ENCODE results near the gene ADAMTS1. TPM values are rescaled to one million over a fixed set of nuclear protein-coding genes. Genes with fewer than 3 reads are reported as not detected.

ADAMTS1 gene
- total RNA-seq, 2 donors from 2014 or later = 0.05 TPM; not detected in 1

- Mint-ChIP-seq H3K27ac (no peak overlapping the region), H3K4me1 (no peaks in the 10 kb centered on the region), H3K4me3 (no peak overlapping the region), H3K36me3 (ENCODE audit: low read depth) (no peaks in the 10 kb centered on the region), H3K9me3 (no peaks in the 10 kb centered on the region), H3K27me3 (peaks cover 4% of the 10 kb centered on the region)
- no peak for ATAC-seq (replicated peaks)
Measured at GRCh38 chr21:26813426-26813998, 31.7 kb downstream of the ADAMTS1 start.

- Mint-ChIP-seq H3K4me1 (no peaks in the 10 kb centered on the region), H3K36me3 (ENCODE audit: low read depth) (no peaks in the 10 kb centered on the region), H3K4me3 (no peak overlapping the region), H3K9me3 (no peaks in the 10 kb centered on the region), H3K27ac (no peak overlapping the region), H3K27me3 (peaks cover 7% of the 10 kb centered on the region)
- ATAC-seq (replicated peaks) = no peak
Measured at GRCh38 chr21:26812173-26812572, 33.0 kb downstream of the ADAMTS1 start.

GRCh38 chr21:26811482-26811881, 33.7 kb downstream of the ADAMTS1 start:
- Mint-ChIP-seq H3K36me3 (ENCODE audit: low read depth) (no peaks in the 10 kb centered on the region), H3K27ac (no peak overlapping the region), H3K4me3 (no peak overlapping the region), H3K27me3 (peaks cover 12% of the 10 kb centered on the region), H3K9me3 (no peaks in the 10 kb centered on the region), H3K4me1 (no peaks in the 10 kb centered on the region)
- ATAC-seq (replicated peaks) = no peak

- no peaks in the 10 kb centered on the region for H3K36me3 Mint-ChIP-seq (ENCODE audit: low read depth)
- no peaks in the 10 kb centered on the region for H3K4me1 Mint-ChIP-seq
Measured at GRCh38 chr21:26810676-26811415, 34.4 kb downstream of the ADAMTS1 start.

GRCh38 chr21:26810266-26810665, 34.9 kb downstream of the ADAMTS1 start:
- Mint-ChIP-seq H3K9me3 (no peaks in the 10 kb centered on the region), H3K27me3 (peaks cover 12% of the 10 kb centered on the region), H3K4me1 (no peaks in the 10 kb centered on the region), H3K4me3 (no peak overlapping the region), H3K36me3 (ENCODE audit: low read depth) (no peaks in the 10 kb centered on the region), H3K27ac (no peak overlapping the region)
- ATAC-seq (replicated peaks) = no peak

More at GRCh38 chr21:26810676-26811415, 34.4 kb downstream of the ADAMTS1 start:
- Mint-ChIP-seq H3K4me3 (no peak overlapping the region), H3K27me3 (peaks cover 12% of the 10 kb centered on the region), H3K27ac (no peak overlapping the region), H3K9me3 (no peaks in the 10 kb centered on the region)
- ATAC-seq (replicated peaks) = no peak

GRCh38 chr21:26809745-26810144, 35.5 kb downstream of the ADAMTS1 start:
- Mint-ChIP-seq H3K27ac (no peak overlapping the region), H3K4me3 (no peak overlapping the region)

GRCh38 chr21:26806801-26807295, 38.4 kb downstream of the ADAMTS1 start:
- Mint-ChIP-seq H3K27me3 (peaks cover 21% of the 10 kb centered on the region), H3K4me3 (no peak overlapping the region), H3K36me3 (ENCODE audit: low read depth) (no peaks in the 10 kb centered on the region), H3K27ac (no peak overlapping the region), H3K9me3 (peaks cover 4% of the 10 kb centered on the region), H3K4me1 (no peaks in the 10 kb centered on the region)
- ATAC-seq (replicated peaks) = no peak

More at GRCh38 chr21:26809745-26810144, 35.5 kb downstream of the ADAMTS1 start:
- Mint-ChIP-seq H3K4me1 (no peaks in the 10 kb centered on the region), H3K36me3 (ENCODE audit: low read depth) (no peaks in the 10 kb centered on the region), H3K9me3 (no peaks in the 10 kb centered on the region), H3K27me3 (peaks cover 15% of the 10 kb centered on the region)
- no peak for ATAC-seq (replicated peaks)

- no peak overlapping the region for H3K27ac Mint-ChIP-seq
- H3K4me1 Mint-ChIP-seq = no peaks in the 10 kb centered on the region
- H3K4me3 Mint-ChIP-seq = no peak overlapping the region
- ATAC-seq (replicated peaks) = no peak
- peaks cover 21% of the 10 kb centered on the region for H3K27me3 Mint-ChIP-seq
- H3K36me3 Mint-ChIP-seq (ENCODE audit: low read depth) = no peaks in the 10 kb centered on the region
- H3K9me3 Mint-ChIP-seq = peaks cover 4% of the 10 kb centered on the region
Measured at GRCh38 chr21:26804895-26805609, 40.2 kb downstream of the ADAMTS1 start.

GRCh38 chr21:26801498-26801897, 43.7 kb downstream of the ADAMTS1 start:
- no peak for ATAC-seq (replicated peaks)
- Mint-ChIP-seq H3K36me3 (ENCODE audit: low read depth) (no peaks in the 10 kb centered on the region), H3K27ac (no peak overlapping the region), H3K9me3 (peaks cover 4% of the 10 kb centered on the region), H3K4me3 (no peak overlapping the region), H3K4me1 (no peaks in the 10 kb centered on the region), H3K27me3 (peaks cover 24% of the 10 kb centered on the region)

GRCh38 chr21:26800970-26801431, 44.2 kb downstream of the ADAMTS1 start:
- Mint-ChIP-seq H3K4me3 (no peak overlapping the region), H3K27me3 (peaks cover 26% of the 10 kb centered on the region), H3K27ac (no peak overlapping the region), H3K9me3 (peaks cover 4% of the 10 kb centered on the region), H3K4me1 (no peaks in the 10 kb centered on the region), H3K36me3 (ENCODE audit: low read depth) (no peaks in the 10 kb centered on the region)
- no peak for ATAC-seq (replicated peaks)

- no peak overlapping the region for H3K4me3 Mint-ChIP-seq
- no peak for ATAC-seq (replicated peaks)
- no peak overlapping the region for H3K27ac Mint-ChIP-seq
- peaks cover 4% of the 10 kb centered on the region for H3K9me3 Mint-ChIP-seq
- no peaks in the 10 kb centered on the region for H3K36me3 Mint-ChIP-seq (ENCODE audit: low read depth)
- H3K27me3 Mint-ChIP-seq = peaks cover 30% of the 10 kb centered on the region
- H3K4me1 Mint-ChIP-seq = no peaks in the 10 kb centered on the region
Measured at GRCh38 chr21:26800455-26800854, 44.8 kb downstream of the ADAMTS1 start.

GRCh38 chr21:26800001-26800400, 45.2 kb downstream of the ADAMTS1 start:
- Mint-ChIP-seq H3K9me3 (peaks cover 4% of the 10 kb centered on the region), H3K4me3 (no peak overlapping the region), H3K27me3 (peaks cover 27% of the 10 kb centered on the region), H3K36me3 (ENCODE audit: low read depth) (no peaks in the 10 kb centered on the region), H3K4me1 (no peaks in the 10 kb centered on the region), H3K27ac (no peak overlapping the region)
- no peak for ATAC-seq (replicated peaks)

- H3K27ac Mint-ChIP-seq = no peak overlapping the region
- no peak for ATAC-seq (replicated peaks)
- H3K4me1 Mint-ChIP-seq = no peaks in the 10 kb centered on the region
- no peak overlapping the region for H3K4me3 Mint-ChIP-seq
- H3K36me3 Mint-ChIP-seq (ENCODE audit: low read depth) = no peaks in the 10 kb centered on the region
- H3K9me3 Mint-ChIP-seq = peaks cover 1% of the 10 kb centered on the region
- H3K27me3 Mint-ChIP-seq = peaks cover 28% of the 10 kb centered on the region
Measured at GRCh38 chr21:26798856-26799751, 46.1 kb downstream of the ADAMTS1 start.

Measured in activated T-helper 17 cell treated with anti-CD3 and anti-CD28 coated beads, Interleukin-2, amount 50 U/mL, for 72 hours (primary cell).